GM10248 (cell line): ENCODE data around the gene MCF2L.

Experiments used
- CTCF ChIA-PET: fragments of 300-600 bp; sonication (Branson Sonifier 250); formaldehyde crosslinking; extraction: SDS; loops from one replicate; lab custom pipeline; 2021; ENCODE audit warnings: antibody characterized with exemption; lab: Yijun Ruan, JAX
- POLR2A ChIA-PET: fragments of 350-650 bp; sonication (Branson Sonifier 250); formaldehyde crosslinking; extraction: SDS; loops from one replicate; lab custom pipeline; 2020; ENCODE audit warnings: antibody characterized with exemption; lab: Yijun Ruan, JAX
- DNase-seq: peaks from one replicate; pipeline ENCODE4 v3.0.0; 2012; ENCODE audit errors: extremely low spot score
- TF ChIP-seq, protein P1 (sequence below): IDR thresholded peaks from 2 replicates; pipeline ENCODE4 v1.5.1; 2012; ENCODE audit warnings: mild to moderate bottlenecking, low read depth; ENCODE audit errors: extremely low read depth, missing control alignments, control extremely low read depth

Gene MCF2L

GRCh38 chr13:112932971-112933370, 36.0 kb upstream of the MCF2L start:
- ChIA-PET POLR2A (no interaction called here), CTCF (interaction anchor here (0.9 to 2.9 kb wide), 3 partner anchors 88 to 464 kb away, joined by 3 to 6 read pairs (median 3); no protein-coding TSS in a partner anchor)
- DNase-seq = no peak
- TF ChIP-seq, protein P1, sequence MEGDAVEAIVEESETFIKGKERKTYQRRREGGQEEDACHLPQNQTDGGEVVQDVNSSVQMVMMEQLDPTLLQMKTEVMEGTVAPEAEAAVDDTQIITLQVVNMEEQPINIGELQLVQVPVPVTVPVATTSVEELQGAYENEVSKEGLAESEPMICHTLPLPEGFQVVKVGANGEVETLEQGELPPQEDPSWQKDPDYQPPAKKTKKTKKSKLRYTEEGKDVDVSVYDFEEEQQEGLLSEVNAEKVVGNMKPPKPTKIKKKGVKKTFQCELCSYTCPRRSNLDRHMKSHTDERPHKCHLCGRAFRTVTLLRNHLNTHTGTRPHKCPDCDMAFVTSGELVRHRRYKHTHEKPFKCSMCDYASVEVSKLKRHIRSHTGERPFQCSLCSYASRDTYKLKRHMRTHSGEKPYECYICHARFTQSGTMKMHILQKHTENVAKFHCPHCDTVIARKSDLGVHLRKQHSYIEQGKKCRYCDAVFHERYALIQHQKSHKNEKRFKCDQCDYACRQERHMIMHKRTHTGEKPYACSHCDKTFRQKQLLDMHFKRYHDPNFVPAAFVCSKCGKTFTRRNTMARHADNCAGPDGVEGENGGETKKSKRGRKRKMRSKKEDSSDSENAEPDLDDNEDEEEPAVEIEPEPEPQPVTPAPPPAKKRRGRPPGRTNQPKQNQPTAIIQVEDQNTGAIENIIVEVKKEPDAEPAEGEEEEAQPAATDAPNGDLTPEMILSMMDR = no peak

GRCh38 chr13:112933649-112934048, 35.4 kb upstream of the MCF2L start:
- no peak for DNase-seq
- POLR2A ChIA-PET = no interaction called here
- TF ChIP-seq, protein P1 = no peak
- CTCF ChIA-PET = interaction anchor here (1.1 to 1.2 kb wide), 2 partner anchors 88 to 460 kb away, joined by 3 read pairs; no protein-coding TSS in a partner anchor

GRCh38 chr13:112934078-112934477, 34.9 kb upstream of the MCF2L start:
- ChIA-PET POLR2A (no interaction called here), CTCF (interaction anchor here (1.1 to 1.2 kb wide), 2 partner anchors 87 to 460 kb away, joined by 3 read pairs; no protein-coding TSS in a partner anchor)
- DNase-seq = no peak
- TF ChIP-seq, protein P1 = no peak

- TF ChIP-seq, protein P1 = no peak
- DNase-seq = no peak
- CTCF ChIA-PET = interaction anchor here (0.9 kb wide), 1 partner anchor 456 kb away, joined by 3 read pairs; no protein-coding TSS in a partner anchor
- POLR2A ChIA-PET = no interaction called here
These were observed 30.3 kb upstream of the MCF2L start for GRCh38 chr13:112938680-112939079.

- POLR2A ChIA-PET = no interaction called here
- no peak for DNase-seq
- CTCF ChIA-PET = no interaction called here
These were observed 28.8 kb upstream of the MCF2L start for GRCh38 chr13:112940236-112940635.

DNA sequence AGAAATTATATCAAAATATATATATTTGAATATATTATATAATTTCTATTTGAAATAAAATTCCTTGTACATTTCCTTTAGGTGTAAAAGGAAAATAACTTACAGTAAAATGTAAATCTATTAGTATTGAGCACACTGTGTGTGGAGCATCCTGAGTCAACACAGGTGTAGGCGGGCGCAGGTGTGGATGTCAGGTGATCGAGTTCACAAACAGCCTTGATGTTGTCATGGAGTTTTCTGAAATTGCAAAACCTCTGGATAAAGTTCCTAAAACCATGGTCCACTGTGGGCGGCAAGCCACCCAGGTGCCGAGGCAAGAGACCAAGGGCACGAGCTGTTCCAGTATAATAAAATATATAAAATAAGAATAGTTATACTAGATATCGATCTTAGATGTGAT, 27.7 kb upstream of the MCF2L start:
- DNase-seq = no peak
- ChIA-PET CTCF (no interaction called here), POLR2A (no interaction called here)
- TF ChIP-seq, protein P1 = no peak

More at GRCh38 chr13:112940236-112940635, 28.8 kb upstream of the MCF2L start:
- TF ChIP-seq, protein P1 = no peak
